Activated CD4-positive, alpha-beta memory T cell treated with anti-CD3 and anti-CD28 coated beads for 36 hours (primary cell): Measurements from ENCODE around the gene MRPL37. TPM values are rescaled to one million over a fixed set of nuclear protein-coding genes. Genes with fewer than 3 reads are reported as not detected.
A peak's percentile ranks its signal among the peaks of the same experiment; 100 is the strongest.
"Not testable (repeated sequence)": the region's sequence is repeated elsewhere in the genome, so short reads cannot be mapped to it uniquely, and the experiment has no call there.

Experiments
- CTCF ChIA-PET: fragments of 350-600 bp; sonication (Branson Sonifier 250); formaldehyde crosslinking; loops from one replicate; lab custom pipeline; 2021; ENCODE audit warnings: antibody characterized with exemption, inconsistent platforms; lab: Charles Lee
- POLR2A ChIA-PET: fragments of 350-600 bp; sonication (Branson Sonifier 250); formaldehyde crosslinking; loops from one replicate; lab custom pipeline; 2021; ENCODE audit warnings: antibody characterized with exemption; lab: Charles Lee
- DNase-seq: peaks from one replicate; pipeline ENCODE4 v3.0.0-alpha.2; 2020
- H3K27ac Mint-ChIP-seq: one replicate; pipeline ENCODE4 v1.8.0; 2021; ENCODE audit warnings: mixed read lengths
- H3K27me3 Mint-ChIP-seq: one replicate; pipeline ENCODE4 v1.8.0; 2021; ENCODE audit warnings: mixed read lengths
- H3K36me3 Mint-ChIP-seq: one replicate; pipeline ENCODE4 v1.8.0; 2021; ENCODE audit warnings: mixed read lengths
- H3K4me1 Mint-ChIP-seq: one replicate; pipeline ENCODE4 v1.8.0; 2021; ENCODE audit warnings: low read depth, mixed read lengths
- H3K4me3 Mint-ChIP-seq: one replicate; pipeline ENCODE4 v1.8.0; 2021; ENCODE audit warnings: mild to moderate bottlenecking, mixed read lengths
- H3K9me3 Mint-ChIP-seq: one replicate; pipeline ENCODE4 v1.8.0; 2021; ENCODE audit warnings: mixed read lengths
- intact Hi-C: fragments of 100-400 bp; cut with micrococcal nuclease; formaldehyde crosslinking; loops from one replicate; pipeline ENCODE4 v1.15.1; 2023
- total RNA-seq, 2 experiments: library from RNA; stranded (reverse); gene quantifications; one replicate each; pipeline ENCODE4 v1.2.3, GENCODE V29; 2021

The MRPL37 gene
- total RNA-seq, 2 experiments from 2014 or later, result 157 to 166 TPM

DNA sequence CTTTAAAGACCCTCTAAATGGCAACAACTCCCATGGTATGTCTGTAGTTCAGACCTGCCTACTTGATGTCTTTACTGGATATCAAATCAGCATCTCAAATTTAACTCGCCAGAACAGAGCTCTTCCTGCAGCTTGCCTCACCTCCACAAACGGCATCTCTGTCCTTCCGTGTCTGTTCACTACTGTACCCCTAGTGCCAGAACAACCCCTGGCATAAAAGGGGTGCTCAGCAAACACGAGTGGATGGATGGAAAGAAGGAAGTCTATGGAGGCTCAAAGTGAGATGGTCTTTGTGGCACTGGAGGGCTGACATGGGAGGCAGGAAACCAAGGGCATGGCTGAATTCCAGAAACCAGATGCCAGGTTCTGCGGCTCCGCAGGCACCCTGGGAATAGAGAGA is 22.7 kb downstream of the MRPL37 start:
- no peak overlapping the region for H3K4me3 Mint-ChIP-seq
- no peaks in the 10 kb centered on the region for H3K27me3 Mint-ChIP-seq
- intact Hi-C loops, result no loop called here
- H3K4me1 Mint-ChIP-seq, result peaks cover 7% of the 10 kb centered on the region
- H3K27ac Mint-ChIP-seq, result no peak overlapping the region
- ChIA-PET POLR2A (no interaction called here), CTCF (interaction anchor here (1.7 kb wide), 1 partner anchor 267 kb away, joined by 5 read pairs; no protein-coding TSS in a partner anchor)
- peaks cover 27% of the 10 kb centered on the region for H3K36me3 Mint-ChIP-seq
- no peaks in the 10 kb centered on the region for H3K9me3 Mint-ChIP-seq
- DNase-seq, result no peak

GRCh38 chr1:54223441-54224202 is 23.7 kb downstream of the MRPL37 start:
- CTCF ChIA-PET, result no interaction called here

DNA sequence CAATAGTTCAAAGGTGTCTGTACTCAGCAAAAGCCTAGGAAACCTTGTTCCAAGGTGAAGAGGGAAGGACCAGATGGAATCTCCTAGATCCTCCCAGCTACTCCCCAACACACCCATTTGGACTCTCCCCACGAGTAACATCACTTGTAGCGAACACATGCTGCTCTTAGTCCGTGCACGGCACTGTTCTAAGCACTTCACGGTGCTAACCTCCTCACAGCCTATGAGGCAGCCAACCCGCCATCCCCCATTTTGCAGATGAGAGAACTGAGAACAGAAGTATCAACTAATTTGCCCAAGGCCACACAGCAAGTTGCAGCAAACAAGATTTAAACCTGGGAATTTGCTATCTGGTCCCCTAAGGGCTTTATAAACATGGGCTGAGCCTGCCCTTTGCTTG is 24.3 kb downstream of the MRPL37 start:
- Mint-ChIP-seq H3K4me3 (no peak overlapping the region), H3K9me3 (no peaks in the 10 kb centered on the region), H3K36me3 (peaks cover 27% of the 10 kb centered on the region), H3K27me3 (no peaks in the 10 kb centered on the region), H3K27ac (no peak overlapping the region), H3K4me1 (peaks cover 16% of the 10 kb centered on the region)
- DNase-seq, result no peak
- POLR2A ChIA-PET, result no interaction called here
- intact Hi-C loops, result no loop called here
- CTCF ChIA-PET, result no interaction called here

More at GRCh38 chr1:54223441-54224202, 23.7 kb downstream of the MRPL37 start:
- Mint-ChIP-seq H3K4me3 (no peak overlapping the region), H3K9me3 (no peaks in the 10 kb centered on the region), H3K27me3 (no peaks in the 10 kb centered on the region), H3K36me3 (peaks cover 27% of the 10 kb centered on the region), H3K27ac (no peak overlapping the region), H3K4me1 (peaks cover 12% of the 10 kb centered on the region)
- no peak for DNase-seq
- POLR2A ChIA-PET, result no interaction called here
- intact Hi-C loops, result no loop called here

DNA sequence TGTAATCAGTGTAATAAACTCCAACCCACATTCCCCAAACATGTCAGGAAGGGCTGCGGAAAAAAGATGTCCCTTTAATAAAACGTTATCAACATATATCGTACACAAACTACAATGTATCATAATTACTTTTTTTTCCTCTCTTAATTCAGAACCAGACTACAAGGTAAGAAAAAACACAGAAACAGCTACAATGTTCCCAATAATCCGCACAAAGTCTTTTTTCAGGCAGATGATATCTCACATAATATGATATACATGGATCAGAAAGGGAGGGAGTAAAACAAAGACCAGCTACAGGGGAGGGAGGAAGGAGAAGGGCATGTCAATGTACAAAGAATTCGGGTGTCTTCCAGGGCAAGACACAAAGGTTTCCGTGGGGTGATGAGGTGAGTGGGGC is 25.4 kb downstream of the MRPL37 start:
- ChIA-PET POLR2A (no interaction called here), CTCF (no interaction called here)
- no peak for DNase-seq
- Mint-ChIP-seq H3K4me3 (no peak overlapping the region), H3K4me1 (peaks cover 26% of the 10 kb centered on the region), H3K36me3 (peaks cover 24% of the 10 kb centered on the region), H3K9me3 (no peaks in the 10 kb centered on the region), H3K27ac (no peak overlapping the region), H3K27me3 (no peaks in the 10 kb centered on the region)
- intact Hi-C loops, result no loop called here

DNA sequence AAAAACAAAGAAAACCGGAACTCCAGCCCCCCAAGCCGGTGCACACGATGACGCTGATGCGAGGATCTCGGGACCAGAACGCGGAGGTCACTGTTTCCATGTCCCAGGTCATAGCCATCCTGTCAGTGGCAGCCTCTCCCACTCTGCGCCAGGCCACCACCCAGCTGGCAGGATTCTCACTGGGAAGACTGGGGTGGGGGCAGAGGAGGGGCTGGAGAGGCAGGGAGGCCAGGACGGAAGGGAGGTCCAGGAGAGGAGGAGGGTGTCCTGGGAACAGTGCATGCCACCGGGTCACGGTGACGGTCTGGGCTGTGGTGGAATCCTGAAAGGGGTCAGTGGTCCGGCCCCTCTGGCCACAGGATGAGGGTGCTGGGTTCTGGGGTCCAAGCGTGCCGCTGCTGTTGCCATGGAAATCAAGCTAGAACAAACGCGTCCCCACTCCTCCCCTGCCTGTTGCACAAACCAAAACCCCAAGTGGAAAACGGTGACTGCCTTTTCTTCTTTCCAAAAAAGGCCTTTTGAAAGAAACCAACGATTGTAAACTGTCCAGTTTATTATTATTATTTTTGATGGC is 26.1 kb downstream of the MRPL37 start:
- ChIA-PET POLR2A (no interaction called here), CTCF (no interaction called here)
- no peaks in the 10 kb centered on the region for H3K9me3 Mint-ChIP-seq
- H3K27ac Mint-ChIP-seq, result no peak overlapping the region
- intact Hi-C loops, result no loop called here
- peaks cover 33% of the 10 kb centered on the region for H3K4me1 Mint-ChIP-seq
- H3K4me3 Mint-ChIP-seq, result no peak overlapping the region
- H3K27me3 Mint-ChIP-seq, result no peaks in the 10 kb centered on the region
- peaks cover 24% of the 10 kb centered on the region for H3K36me3 Mint-ChIP-seq
- no peak for DNase-seq

- Mint-ChIP-seq H3K27ac (peak overlapping the region; percentile 33), H3K9me3 (no peaks in the 10 kb centered on the region), H3K4me1 (peaks cover 39% of the 10 kb centered on the region), H3K27me3 (no peaks in the 10 kb centered on the region), H3K36me3 (peaks cover 20% of the 10 kb centered on the region), H3K4me3 (no peak overlapping the region)
- CTCF ChIA-PET, result interaction anchor here (0.6 to 2.3 kb wide), 3 partner anchors 119 to 262 kb away, joined by 3 to 6 read pairs (median 5); no protein-coding TSS in a partner anchor
- intact Hi-C loops, result no loop called here
- DNase-seq, result peak; percentile 27
- POLR2A ChIA-PET, result no interaction called here
Observed at GRCh38 chr1:54227091-54227602, 27.2 kb downstream of the MRPL37 start.

- DNase-seq, result no peak
- H3K36me3 Mint-ChIP-seq, result peaks cover 20% of the 10 kb centered on the region
- ChIA-PET POLR2A (interaction anchor here (0.7 kb wide), 1 partner anchor 179 kb away, joined by 3 read pairs; no protein-coding TSS in a partner anchor), CTCF (interaction anchor here (0.5 to 2.3 kb wide), 3 partner anchors 259 to 596 kb away, joined by 3 to 6 read pairs (median 3); no protein-coding TSS in a partner anchor)
- H3K4me3 Mint-ChIP-seq, result no peak overlapping the region
- H3K27me3 Mint-ChIP-seq, result no peaks in the 10 kb centered on the region
- H3K4me1 Mint-ChIP-seq, result peaks cover 39% of the 10 kb centered on the region
- H3K9me3 Mint-ChIP-seq, result no peaks in the 10 kb centered on the region
- intact Hi-C loops, result no loop called here
- no peak overlapping the region for H3K27ac Mint-ChIP-seq
Observed at GRCh38 chr1:54227891-54228310, 27.9 kb downstream of the MRPL37 start.

GRCh38 chr1:54228638-54229079 is 28.7 kb downstream of the MRPL37 start:
- Mint-ChIP-seq H3K4me1 (peaks cover 39% of the 10 kb centered on the region), H3K27ac (no peak overlapping the region), H3K4me3 (no peak overlapping the region), H3K36me3 (peaks cover 20% of the 10 kb centered on the region), H3K9me3 (no peaks in the 10 kb centered on the region), H3K27me3 (no peaks in the 10 kb centered on the region)
- DNase-seq, result no peak
- intact Hi-C loops, result no loop called here
- CTCF ChIA-PET, result interaction anchor here (2.3 kb wide), 1 partner anchor 261 kb away, joined by 6 read pairs; no protein-coding TSS in a partner anchor
- POLR2A ChIA-PET, result interaction anchor here (1.1 to 3.3 kb wide), 2 partner anchors 10 to 261 kb away, joined by 3 to 11 read pairs; no protein-coding TSS in a partner anchor

DNA sequence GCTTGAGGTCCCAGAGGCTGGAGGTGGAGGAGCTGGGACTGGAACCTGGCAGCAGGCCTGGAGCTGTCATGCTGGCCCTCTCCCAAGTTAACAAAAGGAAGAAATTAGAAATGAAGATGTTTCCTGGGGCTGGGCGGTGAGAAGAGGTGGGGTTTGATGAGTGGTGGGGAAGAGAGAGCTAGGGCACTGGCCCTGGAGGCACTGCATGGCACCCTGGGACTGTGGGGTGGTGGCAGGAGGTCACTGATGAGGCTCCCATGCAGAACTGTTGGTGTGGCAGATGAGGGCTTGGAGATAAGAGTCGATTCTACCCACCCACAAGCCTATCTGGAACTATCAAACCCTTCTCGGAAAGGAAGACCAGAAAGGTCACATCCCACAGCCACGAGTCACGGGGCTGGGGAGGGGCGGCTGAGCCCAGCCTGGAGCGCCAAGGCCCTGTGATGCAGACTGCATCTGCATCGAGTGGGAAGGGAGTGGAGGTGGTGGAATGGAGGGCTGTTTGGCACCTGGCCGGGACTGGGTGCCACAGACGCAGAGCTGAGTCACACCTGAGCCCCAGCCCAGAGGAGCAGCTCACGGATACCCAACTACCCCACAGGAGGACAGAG is 29.4 kb downstream of the MRPL37 start:
- intact Hi-C loops, result no loop called here
- Mint-ChIP-seq H3K9me3 (no peaks in the 10 kb centered on the region), H3K4me3 (no peak overlapping the region), H3K36me3 (peaks cover 19% of the 10 kb centered on the region), H3K4me1 (peaks cover 39% of the 10 kb centered on the region), H3K27ac (peak overlapping the region; percentile 11), H3K27me3 (no peaks in the 10 kb centered on the region)
- ChIA-PET CTCF (interaction anchor here (1.0 to 1.9 kb wide), 2 partner anchors 258 to 260 kb away, joined by 3 to 6 read pairs; no protein-coding TSS in a partner anchor), POLR2A (interaction anchor here (0.6 to 3.3 kb wide), 4 partner anchors 10 to 260 kb away, joined by 3 to 11 read pairs (median 4); no protein-coding TSS in a partner anchor)
- DNase-seq, result peak; percentile 62

DNA sequence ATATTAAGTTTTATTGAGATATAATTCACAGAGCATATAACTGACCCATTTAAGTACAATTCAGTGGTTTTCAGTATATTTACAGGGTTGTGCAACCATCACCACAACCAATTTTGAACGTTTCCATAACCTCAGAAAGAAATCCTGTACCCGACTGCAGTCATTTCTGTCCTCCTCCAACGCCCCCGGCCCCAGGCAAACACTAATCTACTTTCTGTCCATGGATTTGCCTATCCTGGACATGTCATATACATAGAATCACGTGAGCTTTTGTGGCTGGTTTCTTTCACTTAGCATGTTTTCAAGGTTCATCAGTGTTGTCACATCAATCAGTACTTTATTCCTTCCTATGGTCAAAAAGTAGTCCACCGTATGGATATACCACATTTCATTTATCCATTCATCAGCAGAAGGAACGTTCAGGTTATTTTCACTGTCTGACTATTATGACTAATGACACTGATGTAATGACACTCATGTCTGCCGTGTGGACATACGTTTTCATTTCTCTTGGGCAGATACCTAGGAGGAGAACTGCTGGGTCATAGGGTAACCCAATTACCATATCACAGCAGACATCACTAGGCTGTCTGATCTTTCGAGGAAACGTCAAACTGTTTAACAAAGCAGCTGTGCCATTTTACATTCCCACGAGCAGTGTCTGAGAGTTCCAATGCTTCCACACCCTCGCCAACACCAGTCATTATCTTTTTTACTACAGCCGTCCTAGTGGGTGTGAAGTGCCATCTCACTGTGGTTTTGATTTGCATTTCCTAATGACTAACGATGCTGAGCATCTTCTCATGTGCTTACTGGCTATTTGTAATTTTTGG is 30.8 kb downstream of the MRPL37 start:
- POLR2A ChIA-PET, result interaction anchor here (0.7 to 3.3 kb wide), 3 partner anchors 12 to 30 kb away, joined by 3 to 11 read pairs (median 4); partner anchors contain the start of gene MRPL37
- Mint-ChIP-seq H3K36me3 (peaks cover 16% of the 10 kb centered on the region), H3K9me3 (no peaks in the 10 kb centered on the region), H3K27ac (peak overlapping the region; percentile 36), H3K4me1 (peaks cover 39% of the 10 kb centered on the region), H3K4me3 (peak overlapping the region; percentile 1), H3K27me3 (no peaks in the 10 kb centered on the region)
- DNase-seq, result peak; percentile 87
- intact Hi-C loops, result loop anchor here (2.0 to 5.0 kb wide), 5 partner anchors 30 to 487 kb away; partner anchors contain the start of genes CYB5RL, MRPL37, SSBP3 and TTC4
- CTCF ChIA-PET, result interaction anchor here (1.9 kb wide), 1 partner anchor 259 kb away, joined by 6 read pairs; no protein-coding TSS in a partner anchor

GRCh38 chr1:54233196-54233595 is 33.2 kb downstream of the MRPL37 start:
- POLR2A ChIA-PET, H3K27me3 Mint-ChIP-seq, DNase-seq, H3K27ac Mint-ChIP-seq, H3K4me3 Mint-ChIP-seq, H3K9me3 Mint-ChIP-seq, CTCF ChIA-PET: not testable (repeated sequence)
- Mint-ChIP-seq H3K36me3 (peaks cover 24% of the 10 kb centered on the region), H3K4me1 (peaks cover 27% of the 10 kb centered on the region)
- intact Hi-C loops, result loop anchor here (5.0 kb wide), 2 partner anchors 254 to 484 kb away; partner anchors contain the start of gene TTC4
